Endothelial cell of umbilical vein (primary cell): ENCODE measurements around the gene NGFR. TPM values are rescaled to one million over a fixed set of nuclear protein-coding genes. Genes with fewer than 3 reads are reported as not detected.

ENCODE experiments used
- BruUV-seq: library from RNA; stranded (reverse); fragments of 400-500 nt; replicated peaks from 2 replicates; lab custom pipeline; 2021; lab: Mats Ljungman, UMichigan
- CTCF ChIA-PET: fragments of 300-600, 350-600 bp; sonication (Branson Sonifier 250); formaldehyde crosslinking; loops from one replicate; lab custom pipeline; 2021; ENCODE audit warnings: antibody characterized with exemption, inconsistent platforms; lab: Charles Lee
- POLR2A ChIA-PET: fragments of 300-600, 350-600 bp; sonication (Branson Sonifier 250); formaldehyde crosslinking; loops from one replicate; lab custom pipeline; 2021; ENCODE audit warnings: antibody characterized with exemption, inconsistent platforms; lab: Charles Lee
- DNase-seq: peaks from one replicate; pipeline ENCODE4 v3.0.0-alpha.2; 2011; ENCODE audit warnings: low read depth, low spot score
- FAIRE-seq: peaks from 2 replicates; lab custom pipeline; 2011; peaks lifted over from hg19 to GRCh38; lab: Jason Lieb, UNC
- H2AFZ ChIP-seq: 2 replicates; pipeline ENCODE4 v1.6.0; 2012; ENCODE audit warnings: low read depth, low read length, control low read depth, inconsistent platforms
- H3K27ac ChIP-seq: 2 replicates; pipeline ENCODE4 v1.5.1; 2011; ENCODE audit warnings: low read depth, mild to moderate bottlenecking, control low read depth, low read length, moderate library complexity; ENCODE audit not compliant: insufficient read depth
- H3K27me3 ChIP-seq, 2 experiments: 2 replicates each; pipeline versions ENCODE4 v1.6.0 to v1.6.1; 2011; ENCODE audit warnings: low read length in 2 of 2, mixed read lengths in 1 of 2; ENCODE audit not compliant: control insufficient read depth in 2 of 2, insufficient read depth in 2 of 2
- H3K36me3 ChIP-seq, 2 experiments: 2 replicates in 1 of 2; 3 replicates in 1 of 2; pipeline ENCODE4 v1.5.1; 2011; ENCODE audit warnings: low read length in 2 of 2, mild to moderate bottlenecking in 1 of 2, moderate library complexity in 1 of 2; ENCODE audit not compliant: control insufficient read depth in 2 of 2, insufficient read depth in 2 of 2; ENCODE audit errors: extremely low read depth in 1 of 2
- H3K4me1 ChIP-seq: 3 replicates; pipeline ENCODE4 v1.5.1; 2011; ENCODE audit warnings: mild to moderate bottlenecking, low read length; ENCODE audit not compliant: control insufficient read depth, insufficient read depth; ENCODE audit errors: extremely low read depth
- H3K4me2 ChIP-seq: 2 replicates; pipeline ENCODE4 v1.6.1; 2011; ENCODE audit warnings: low read length, control low read depth, mixed read lengths; ENCODE audit not compliant: insufficient read depth
- H3K4me3 ChIP-seq, 3 experiments: fragments of 200-600 bp in 1 of 3; sonication (generic), shearing (Covaris generic) in 1 of 3; replicated peaks in 1 of 3; 2 replicates each; pipeline ENCODE4 v1.5.1; 2011 to 2016; ENCODE audit warnings: control low read depth in 3 of 3, low read length in 3 of 3, mild to moderate bottlenecking in 2 of 3, inconsistent platforms in 1 of 3, low read depth in 1 of 3, moderate library complexity in 1 of 3; ENCODE audit not compliant: insufficient read depth in 1 of 3
- H3K79me2 ChIP-seq: 2 replicates; pipeline ENCODE4 v1.6.0; 2012; ENCODE audit warnings: low read length, inconsistent platforms; ENCODE audit not compliant: control insufficient read depth, insufficient read depth
- H3K9ac ChIP-seq: replicated peaks from 2 replicates; pipeline ENCODE3; 2011; ENCODE audit warnings: low read length, control low read depth; ENCODE audit not compliant: insufficient read depth; ENCODE audit errors: extremely low read depth
- H3K9me1 ChIP-seq: replicated peaks from 3 replicates; pipeline ENCODE4 v1.6.0; 2011; ENCODE audit warnings: mild to moderate bottlenecking, low read length; ENCODE audit not compliant: control insufficient read depth, insufficient read depth; ENCODE audit errors: extremely low read depth
- H3K9me3 ChIP-seq: replicated peaks from 2 replicates; pipeline ENCODE4 v1.5.1; 2012; ENCODE audit warnings: low read length, inconsistent platforms; ENCODE audit not compliant: control insufficient read depth, insufficient read depth
- H4K20me1 ChIP-seq: replicated peaks from 2 replicates; pipeline ENCODE3; 2011; ENCODE audit warnings: mild to moderate bottlenecking, low read length; ENCODE audit not compliant: control insufficient read depth, insufficient read depth; ENCODE audit errors: extremely low read depth
- CTCF ChIP-seq, 2 donors: IDR thresholded peaks; 1 replicate in 1 of 2; 2 replicates in 1 of 2; pipeline ENCODE4 v1.5.1; 2011; ENCODE audit warnings: low read length in 2 of 2, mild to moderate bottlenecking in 2 of 2, moderate library complexity in 2 of 2, control low read depth in 1 of 2, inconsistent platforms in 1 of 2, low read depth in 1 of 2; ENCODE audit not compliant: insufficient read depth in 1 of 2; ENCODE audit errors: extremely low read depth in 1 of 2
- EZH2 ChIP-seq: IDR thresholded peaks from 2 replicates; pipeline ENCODE4 v1.6.1; 2012; ENCODE audit warnings: borderline replicate concordance, low read depth, mild to moderate bottlenecking, moderate library complexity, low read length, inconsistent platforms; ENCODE audit not compliant: severe bottlenecking
- FOS ChIP-seq: IDR thresholded peaks from 2 replicates; pipeline ENCODE4 v1.6.1; 2011; ENCODE audit warnings: mild to moderate bottlenecking, low read length, moderate library complexity, borderline replicate concordance; ENCODE audit not compliant: insufficient read depth
- GATA2 ChIP-seq: IDR thresholded peaks from 2 replicates; pipeline ENCODE4 v1.7.0; 2011; ENCODE audit warnings: low read depth, mild to moderate bottlenecking, moderate library complexity, mixed read lengths, low read length; ENCODE audit not compliant: insufficient read length, insufficient read depth
- JUN ChIP-seq: IDR thresholded peaks from 2 replicates; pipeline ENCODE4 v1.6.1; 2011; ENCODE audit warnings: borderline replicate concordance, low read depth; ENCODE audit not compliant: insufficient read length, insufficient read depth
- MAX ChIP-seq: IDR thresholded peaks from 2 replicates; pipeline ENCODE4 v1.6.1; 2011; ENCODE audit not compliant: insufficient read depth, insufficient read length
- MYC ChIP-seq: IDR thresholded peaks from one replicate; pipeline ENCODE4 v1.6.1; 2011; ENCODE audit warnings: mild to moderate bottlenecking, low read depth, low read length
- POLR2A ChIP-seq: IDR thresholded peaks from 2 replicates; pipeline ENCODE4 v1.6.1; 2012; ENCODE audit warnings: low read depth, mild to moderate bottlenecking, control low read depth, low read length
- POLR2AphosphoS5 ChIP-seq: IDR thresholded peaks from 2 replicates; pipeline ENCODE4 v1.6.1; 2012; ENCODE audit warnings: low read depth, mild to moderate bottlenecking, control low read depth, low read length, moderate library complexity; ENCODE audit not compliant: insufficient read depth
- dilution Hi-C: fragments of 300-500 bp; cut with MboI; formaldehyde crosslinking; loops from one replicate; pipeline ENCODE4 v1.15.0; 2019; ENCODE audit warnings: low sequenced_read_pairs; ENCODE audit not compliant: extremely low pct_ligation_motif_present
- intact Hi-C: fragments of 100-400 bp; cut with micrococcal nuclease; formaldehyde crosslinking; loops from one replicate; pipeline ENCODE4 v1.10.0; 2022
- polyA plus RNA-seq, 4 experiments: library from polyadenylated mRNA; depleted of rRNA in 3 of 4; stranded (reverse) in 3 of 4; unstranded in 1 of 4; fragments of >200 nt; gene quantifications; 2 replicates each; pipeline versions ENCODE4 v1.2.1 to v1.2.3, GENCODE V29; 2011 to 2012; ENCODE audit warnings: missing spikeins in 1 of 4
- total RNA-seq: library from RNA; stranded (reverse); gene quantifications from 2 replicates; pipeline ENCODE4 v1.2.3, GENCODE V29; 2021

Gene NGFR
- total and polyA plus RNA-seq, 2 donors (not counting 3 experiments of a cell fraction or from before 2014, with no cell fraction given), result not detected

- Histone ChIP-seq H3K4me2 (no peak overlapping the region), H3K79me2 (no peaks in the 10 kb centered on the region), H3K9me1 (no peaks in the 10 kb centered on the region), H3K27ac (no peak overlapping the region), H3K4me1 (no peaks in the 10 kb centered on the region), H3K9me3 (no peaks in the 10 kb centered on the region), H3K36me3 (no peaks in the 10 kb centered on the region), H3K4me3 (no peak overlapping the region), H3K27me3 (peaks cover 27% of the 10 kb centered on the region in 2 experiments), H2AFZ (no peak overlapping the region), H3K9ac (no peak overlapping the region), H4K20me1 (no peaks in the 10 kb centered on the region)
- intact Hi-C loops, result no loop called here
- FAIRE-seq, result no peak
- TF ChIP-seq POLR2AphosphoS5 (no peak), EZH2 (no peak), FOS (no peak), POLR2A (no peak), MYC (no peak), CTCF (IDR thresholded peaks at IDR 0.05; ENCODE audit: extremely low read depth in 1 of 2, insufficient read depth in 1 of 2, low read depth in 1 of 2, low read length in 2 of 2) (no peak), JUN (no peak), GATA2 (no peak), MAX (no peak)
- ChIA-PET POLR2A (no interaction called here), CTCF (interaction anchor here (0.9 kb wide), 1 partner anchor 11 kb away, joined by 3 read pairs; no protein-coding TSS in a partner anchor)
- dilution Hi-C loops, result no loop called here
- BruUV-seq, result no TSS peak
- no peak for DNase-seq
Measured at GRCh38 chr17:49464049-49464448, 31.0 kb upstream of the NGFR start.
